Measurements from ENCODE around the gene ANOS1. TPM values are rescaled to one million over a fixed set of nuclear protein-coding genes. Genes with fewer than 3 reads are reported as not detected.

ANOS1 gene
- polyA plus RNA-seq, 4 donors: 7.3 to 12.0 (median 8.4) TPM

Other genes with a start within 250 kb of the ANOS1 start
- gene FAM9A, start 69.2 kb upstream of the ANOS1 start, polyA plus RNA-seq (ENCODE audit: insufficient read length in 4 of 4): not detected

Data from left renal cortex interstitium (tissue), 4 donors.